Kidney glomerular epithelial cell (primary cell): ENCODE results near the gene NCAPG2.

ENCODE experiments used
- DNase-seq: peaks from one replicate; lab custom pipeline; 2025; lab: John Stamatoyannopoulos, UW

NCAPG2 gene

GRCh38 chr7:158733220-158733519 is 28.6 kb upstream of the NCAPG2 start:
- DNase-seq, result no peak

GRCh38 chr7:158732494-158733219 is 28.1 kb upstream of the NCAPG2 start:
- no peak for DNase-seq

- no peak for DNase-seq
Observed at GRCh38 chr7:158731761-158732160, 27.2 kb upstream of the NCAPG2 start.

- no peak for DNase-seq
Observed at GRCh38 chr7:158730383-158731346, 26.1 kb upstream of the NCAPG2 start.

- DNase-seq, result no peak
Observed at GRCh38 chr7:158729646-158730382, 25.2 kb upstream of the NCAPG2 start.

GRCh38 chr7:158728911-158729645 is 24.5 kb upstream of the NCAPG2 start:
- no peak for DNase-seq

GRCh38 chr7:158727690-158728089 is 23.1 kb upstream of the NCAPG2 start:
- no peak for DNase-seq

GRCh38 chr7:158726277-158726807 is 21.7 kb upstream of the NCAPG2 start:
- DNase-seq, result no peak

GRCh38 chr7:158725506-158725800 is 20.8 kb upstream of the NCAPG2 start:
- DNase-seq, result no peak

- no peak for DNase-seq
Observed at GRCh38 chr7:158724658-158725505, 20.3 kb upstream of the NCAPG2 start.

GRCh38 chr7:158723714-158724385 is 19.2 kb upstream of the NCAPG2 start:
- DNase-seq, result no peak

GRCh38 chr7:158723266-158723665 is 18.7 kb upstream of the NCAPG2 start:
- no peak for DNase-seq

- DNase-seq, result no peak
Observed at GRCh38 chr7:158722574-158723237, 18.1 kb upstream of the NCAPG2 start.

- no peak for DNase-seq
Observed at GRCh38 chr7:158720112-158720511, 15.5 kb upstream of the NCAPG2 start.

GRCh38 chr7:158716802-158717201 is 12.2 kb upstream of the NCAPG2 start:
- DNase-seq, result no peak

- DNase-seq, result no peak
Observed at GRCh38 chr7:158710651-158711102, 6.1 kb upstream of the NCAPG2 start.

GRCh38 chr7:158707610-158708009 is 3.0 kb upstream of the NCAPG2 start:
- no peak for DNase-seq

- DNase-seq, result no peak
Observed at GRCh38 chr7:158706710-158707590, 2.3 kb upstream of the NCAPG2 start.

- no peak for DNase-seq
Observed at GRCh38 chr7:158706273-158706704, 1.7 kb upstream of the NCAPG2 start.
